ENCODE results near the gene CEP162.
"Not testable (repeated sequence)": the region's sequence is repeated elsewhere in the genome, so short reads cannot be mapped to it uniquely, and the experiment has no call there.

CEP162 gene

DNA sequence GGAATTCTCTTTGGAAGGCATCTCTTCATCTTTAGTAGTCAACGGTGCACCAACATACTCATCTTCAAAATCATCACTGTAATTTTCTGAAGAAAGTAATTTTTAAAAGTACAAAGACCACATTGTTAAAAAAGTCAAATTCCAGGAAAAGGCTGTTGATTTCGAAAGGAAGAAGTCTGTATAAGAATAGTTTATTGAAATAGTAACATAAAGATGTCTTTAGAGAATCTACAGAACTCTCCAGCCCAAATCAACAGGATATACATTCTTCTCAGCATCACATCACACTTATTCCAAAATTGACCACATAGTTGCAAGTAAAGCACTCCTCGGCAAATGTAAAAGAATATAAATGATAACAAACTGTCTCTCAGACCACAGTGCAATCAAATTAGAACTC lies 23.4 kb downstream of the CEP162 start:
- H3K4me3 ChIP-seq (ENCODE audit: low read length) = no peak overlapping the region
- TF ChIP-seq, protein P1, sequence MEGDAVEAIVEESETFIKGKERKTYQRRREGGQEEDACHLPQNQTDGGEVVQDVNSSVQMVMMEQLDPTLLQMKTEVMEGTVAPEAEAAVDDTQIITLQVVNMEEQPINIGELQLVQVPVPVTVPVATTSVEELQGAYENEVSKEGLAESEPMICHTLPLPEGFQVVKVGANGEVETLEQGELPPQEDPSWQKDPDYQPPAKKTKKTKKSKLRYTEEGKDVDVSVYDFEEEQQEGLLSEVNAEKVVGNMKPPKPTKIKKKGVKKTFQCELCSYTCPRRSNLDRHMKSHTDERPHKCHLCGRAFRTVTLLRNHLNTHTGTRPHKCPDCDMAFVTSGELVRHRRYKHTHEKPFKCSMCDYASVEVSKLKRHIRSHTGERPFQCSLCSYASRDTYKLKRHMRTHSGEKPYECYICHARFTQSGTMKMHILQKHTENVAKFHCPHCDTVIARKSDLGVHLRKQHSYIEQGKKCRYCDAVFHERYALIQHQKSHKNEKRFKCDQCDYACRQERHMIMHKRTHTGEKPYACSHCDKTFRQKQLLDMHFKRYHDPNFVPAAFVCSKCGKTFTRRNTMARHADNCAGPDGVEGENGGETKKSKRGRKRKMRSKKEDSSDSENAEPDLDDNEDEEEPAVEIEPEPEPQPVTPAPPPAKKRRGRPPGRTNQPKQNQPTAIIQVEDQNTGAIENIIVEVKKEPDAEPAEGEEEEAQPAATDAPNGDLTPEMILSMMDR (conservative IDR thresholded peaks at IDR 0.05; ENCODE audit: low read depth, low read length) = no peak
- DNase-seq (ENCODE audit: low read depth) = no peak

DNA sequence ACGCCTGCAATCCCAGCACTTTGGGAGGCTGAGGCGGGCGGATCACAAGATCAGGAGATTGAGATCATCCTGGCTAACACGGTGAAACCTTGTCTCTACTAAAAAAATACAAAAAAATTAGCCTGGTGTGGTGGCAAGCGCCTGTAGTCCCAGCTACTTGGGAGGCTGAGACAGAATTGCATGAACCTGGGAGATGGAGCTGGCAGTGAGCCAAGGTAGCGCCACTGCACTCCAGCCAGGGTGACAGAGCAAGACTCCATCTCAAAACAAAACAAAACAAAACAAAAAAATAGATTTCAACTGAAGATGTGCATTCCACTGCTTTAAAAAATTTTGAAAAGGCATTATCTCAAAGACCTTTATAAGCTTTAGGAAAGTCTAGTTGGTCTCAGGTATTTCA lies 27.5 kb downstream of the CEP162 start:
- not testable (repeated sequence) for DNase-seq (ENCODE audit: low read depth); H3K4me3 ChIP-seq (ENCODE audit: low read length)

DNA sequence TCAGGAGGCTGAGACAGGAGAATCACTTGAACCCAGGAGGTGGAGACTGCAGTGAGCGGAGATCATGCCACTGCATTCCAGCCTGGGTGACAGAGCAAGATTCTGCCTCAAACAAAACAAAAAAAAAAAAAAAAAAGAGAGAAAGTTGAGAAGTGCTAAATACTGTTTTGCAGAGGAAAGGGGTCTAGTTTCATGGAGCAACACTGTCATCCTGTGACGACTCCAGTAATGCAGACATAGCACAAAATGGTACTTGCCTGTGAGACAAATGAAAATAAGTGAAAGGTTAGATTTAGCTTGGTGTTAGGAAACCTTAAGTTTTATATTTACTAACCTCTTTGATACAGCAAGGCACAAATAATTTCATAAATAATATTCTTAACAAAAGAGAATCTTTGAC lies 29.7 kb downstream of the CEP162 start:
- TF ChIP-seq, protein P1 (conservative IDR thresholded peaks at IDR 0.05; ENCODE audit: low read depth, low read length) = no peak
- H3K4me3 ChIP-seq (ENCODE audit: low read length) = no peak overlapping the region
- no peak for DNase-seq (ENCODE audit: low read depth)

DNA sequence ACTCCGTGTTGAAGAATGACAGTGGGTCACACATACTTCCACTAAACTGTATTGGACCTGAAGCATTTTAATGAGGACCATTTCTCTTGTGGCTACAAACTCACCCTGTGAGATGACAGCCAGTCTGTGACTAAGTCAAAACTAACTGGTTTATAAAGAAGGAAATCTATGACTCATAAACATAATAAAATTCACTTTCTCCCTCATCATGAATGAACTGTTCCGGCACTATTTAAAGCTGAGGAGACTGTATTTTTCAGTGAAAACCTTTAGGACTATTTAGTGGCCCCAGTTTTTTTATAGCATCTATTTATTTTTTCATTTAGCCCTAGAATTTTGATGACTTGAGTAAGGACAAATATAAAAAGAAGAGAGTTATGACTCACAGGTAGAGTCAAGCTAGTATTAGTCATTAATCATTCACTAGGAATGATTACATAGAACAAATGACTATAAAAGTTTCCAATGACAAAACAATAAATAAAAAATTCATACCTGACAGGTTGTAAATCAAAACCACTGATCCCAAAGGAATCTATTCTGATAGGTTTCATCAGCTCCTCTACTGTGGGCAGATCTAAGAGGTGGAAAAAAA lies 34.2 kb downstream of the CEP162 start:
- DNase-seq (ENCODE audit: low read depth) = no peak
- no peak overlapping the region for H3K4me3 ChIP-seq (ENCODE audit: low read length)
- TF ChIP-seq, protein P1 (conservative IDR thresholded peaks at IDR 0.05; ENCODE audit: low read depth, low read length) = no peak

DNA sequence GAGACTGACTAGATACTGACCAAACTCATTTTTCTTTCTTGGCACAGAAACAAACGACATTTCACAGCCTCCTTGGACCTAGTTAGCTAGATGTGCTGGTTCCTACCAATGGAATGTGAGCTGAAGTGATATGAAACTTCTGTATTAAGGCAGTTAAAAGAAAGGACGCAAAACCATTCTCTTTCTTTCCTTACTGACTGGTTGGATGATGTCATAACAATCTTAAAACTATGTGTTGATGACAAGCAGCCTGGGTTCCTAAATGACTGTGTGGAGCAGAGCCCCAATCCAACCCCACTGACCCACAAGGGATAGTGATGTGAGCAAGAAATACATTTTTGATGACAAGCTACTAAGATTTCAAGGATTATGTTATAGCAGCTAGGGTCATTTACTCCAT lies 35.6 kb downstream of the CEP162 start:
- no peak for DNase-seq (ENCODE audit: low read depth)
- TF ChIP-seq, protein P1 (conservative IDR thresholded peaks at IDR 0.05; ENCODE audit: low read depth, low read length) = no peak
- no peak overlapping the region for H3K4me3 ChIP-seq (ENCODE audit: low read length)

DNA sequence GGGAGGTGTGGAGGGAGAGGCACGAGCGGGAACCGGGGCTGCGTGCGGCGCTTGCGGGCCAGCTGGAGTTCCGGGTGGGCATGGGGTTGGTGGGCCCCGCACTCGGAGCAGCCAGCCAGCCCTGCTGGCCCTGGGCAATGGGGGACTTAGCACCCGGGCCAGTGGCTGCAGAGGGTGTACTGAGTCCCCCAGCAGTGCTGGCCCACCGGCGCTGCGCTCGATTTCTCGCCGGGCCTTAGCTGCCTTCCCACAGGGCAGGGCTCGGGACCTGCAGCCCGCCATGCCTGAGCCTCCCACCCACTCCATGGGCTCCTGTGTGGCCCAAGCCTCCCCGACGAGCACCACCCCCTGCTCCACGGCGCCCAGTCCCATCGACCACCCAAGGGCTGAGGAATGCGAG lies 38.1 kb downstream of the CEP162 start:
- not testable (repeated sequence) for DNase-seq (ENCODE audit: low read depth)

DNA sequence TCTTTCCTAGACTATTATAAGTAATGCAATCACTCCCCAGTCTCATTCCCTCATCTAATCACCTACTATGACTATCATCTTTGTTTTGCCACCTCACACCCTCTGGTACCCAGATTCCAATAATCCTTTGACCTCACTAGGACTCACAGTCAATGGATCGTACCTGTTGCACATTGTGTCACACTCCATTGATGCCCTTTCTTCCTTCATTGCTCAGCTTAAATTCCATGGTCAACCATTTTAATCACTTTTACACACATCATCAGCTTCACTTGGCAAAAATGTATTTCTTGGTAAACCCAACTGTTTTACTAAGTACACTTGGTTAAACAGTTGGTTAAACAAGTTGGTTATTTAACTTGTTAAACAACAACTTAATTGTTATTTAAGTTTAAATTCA lies 44.0 kb downstream of the CEP162 start:
- no peak overlapping the region for H3K4me3 ChIP-seq (ENCODE audit: low read length)
- DNase-seq (ENCODE audit: low read depth) = no peak
- TF ChIP-seq, protein P1 (conservative IDR thresholded peaks at IDR 0.05; ENCODE audit: low read depth, low read length) = no peak

More for the DNA sequence above, 38.1 kb downstream of the CEP162 start:
- H3K4me3 ChIP-seq (ENCODE audit: low read length) = not testable (repeated sequence)

DNA sequence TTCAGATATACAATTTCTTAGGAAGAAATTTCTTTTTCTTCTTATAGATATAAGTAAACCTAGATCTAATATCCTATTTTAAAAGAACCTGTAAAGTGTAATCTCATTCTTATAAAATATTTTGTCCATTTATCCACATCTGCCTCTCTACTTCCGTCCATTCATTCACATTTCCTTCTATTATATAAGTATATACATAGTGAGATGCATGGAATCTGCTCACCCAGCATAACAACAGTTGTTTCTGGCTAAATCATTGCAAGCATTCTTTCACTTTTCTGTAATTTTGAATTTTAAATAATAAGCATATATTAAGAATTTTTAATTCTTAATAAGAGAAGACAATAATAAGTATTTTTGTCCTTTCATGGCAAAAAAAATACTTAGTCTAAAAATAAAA lies 45.4 kb downstream of the CEP162 start:
- no peak for DNase-seq (ENCODE audit: low read depth)
- TF ChIP-seq, protein P1 (conservative IDR thresholded peaks at IDR 0.05; ENCODE audit: low read depth, low read length) = no peak
- no peak overlapping the region for H3K4me3 ChIP-seq (ENCODE audit: low read length)

Data from retinal pigment epithelial cell (primary cell).